Left kidney (tissue), 8 donors: Measurements from ENCODE around the gene VEZT. TPM values are rescaled to one million over a fixed set of nuclear protein-coding genes. Genes with fewer than 3 reads are reported as not detected.
"Not testable (repeated sequence)": the region's sequence is repeated elsewhere in the genome, so short reads cannot be mapped to it uniquely, and the experiment has no call there.

ENCODE experiments used
- DNase-seq: peaks from one replicate; pipeline ENCODE4 v3.0.0-alpha.2; 2013
- long read RNA-seq, 8 donors: transcript quantifications; one replicate each; lab custom pipeline, GENCODE V29; 2026
- polyA plus RNA-seq: library from polyadenylated mRNA; unstranded; fragments of 120-200 nt; gene quantifications from one replicate; pipeline ENCODE4 v1.2.1, GENCODE V29; 2013; ENCODE audit not compliant: insufficient read length

VEZT gene
- 94.7 TPM for polyA plus RNA-seq
- long read RNA-seq, donor 1, partial matches to known transcripts: 27 of 30 reads
- long read RNA-seq, donor 1, other reads (novel, unspliced or antisense): 0 of 30 reads
- long read RNA-seq, donor 2, full-length matches to known transcripts: 9 of 68 reads
- long read RNA-seq, donor 2, partial matches to known transcripts: 59 of 68 reads
- long read RNA-seq, donor 2, other reads (novel, unspliced or antisense): 0 of 68 reads
- long read RNA-seq, donor 3, full-length matches to known transcripts: 6 of 39 reads
- long read RNA-seq, donor 3, partial matches to known transcripts: 33 of 39 reads
- long read RNA-seq, donor 3, other reads (novel, unspliced or antisense): 0 of 39 reads
- long read RNA-seq, donor 4: 0 reads
- long read RNA-seq, donor 5, full-length matches to known transcripts: 7 of 81 reads
- long read RNA-seq, donor 5, partial matches to known transcripts: 74 of 81 reads
- long read RNA-seq, donor 5, other reads (novel, unspliced or antisense): 0 of 81 reads
- long read RNA-seq, donor 6, full-length matches to known transcripts: 3 of 32 reads
- long read RNA-seq, donor 6, partial matches to known transcripts: 29 of 32 reads
- long read RNA-seq, donor 6, other reads (novel, unspliced or antisense): 0 of 32 reads
- long read RNA-seq, donor 7, partial matches to known transcripts: 38 of 46 reads
- long read RNA-seq, donor 7, other reads (novel, unspliced or antisense): 0 of 46 reads
- long read RNA-seq, donor 8, partial matches to known transcripts: 0 of 1 reads
- long read RNA-seq, donor 8, other reads (novel, unspliced or antisense): 0 of 1 reads

GRCh38 chr12:95217377-95218149 lies at the start of gene VEZT, which contains the start of gene FGD6:
Gene VEZT (plus strand): TSS chr12:95217807. CDS start chr12:95217851, 44 bp downstream.
Gene FGD6 (minus strand): TSS chr12:95217467. CDS start chr12:95217240, 227 bp downstream.
- DNase-seq: peak; percentile 99

DNA sequence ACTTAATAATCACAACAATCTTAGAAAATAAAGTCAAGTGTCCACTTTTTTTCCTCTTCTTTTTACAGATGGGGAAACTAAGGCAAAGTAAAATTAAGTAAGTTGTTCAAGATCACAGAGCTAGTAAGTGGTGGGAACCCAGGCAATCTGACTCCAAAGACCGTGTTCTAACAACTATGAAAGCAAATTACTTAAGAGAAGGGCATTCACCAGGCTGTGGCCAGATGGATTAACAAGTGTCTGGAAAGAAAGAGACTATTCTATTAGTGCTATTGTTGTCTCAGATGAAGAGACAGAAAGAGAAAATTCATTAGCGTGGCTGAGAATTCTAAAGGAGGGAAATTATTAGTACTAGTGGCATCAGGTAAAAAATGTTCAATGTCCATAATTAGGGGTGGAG lies 48.9 kb upstream of the VEZT start:
- DNase-seq: no peak

DNA sequence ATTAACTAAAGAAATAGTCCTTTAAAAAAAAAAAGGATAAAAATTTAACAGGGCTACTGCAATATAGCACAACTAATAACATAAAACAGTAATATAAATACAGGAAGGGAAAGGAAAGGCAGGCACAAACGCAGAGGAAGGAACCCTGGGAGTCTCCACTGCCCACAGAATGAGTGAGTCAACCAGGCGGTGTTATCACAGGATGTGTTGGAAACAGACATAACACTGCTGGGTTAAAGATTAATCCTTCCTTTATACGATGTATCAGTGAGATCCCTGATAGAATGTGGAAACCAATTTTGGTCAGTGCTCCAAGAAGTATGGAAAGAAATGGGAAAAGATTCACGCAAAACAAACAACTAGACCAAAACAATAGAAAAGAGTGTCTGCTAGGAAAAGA lies 48.2 kb upstream of the VEZT start:
- no peak for DNase-seq

DNA sequence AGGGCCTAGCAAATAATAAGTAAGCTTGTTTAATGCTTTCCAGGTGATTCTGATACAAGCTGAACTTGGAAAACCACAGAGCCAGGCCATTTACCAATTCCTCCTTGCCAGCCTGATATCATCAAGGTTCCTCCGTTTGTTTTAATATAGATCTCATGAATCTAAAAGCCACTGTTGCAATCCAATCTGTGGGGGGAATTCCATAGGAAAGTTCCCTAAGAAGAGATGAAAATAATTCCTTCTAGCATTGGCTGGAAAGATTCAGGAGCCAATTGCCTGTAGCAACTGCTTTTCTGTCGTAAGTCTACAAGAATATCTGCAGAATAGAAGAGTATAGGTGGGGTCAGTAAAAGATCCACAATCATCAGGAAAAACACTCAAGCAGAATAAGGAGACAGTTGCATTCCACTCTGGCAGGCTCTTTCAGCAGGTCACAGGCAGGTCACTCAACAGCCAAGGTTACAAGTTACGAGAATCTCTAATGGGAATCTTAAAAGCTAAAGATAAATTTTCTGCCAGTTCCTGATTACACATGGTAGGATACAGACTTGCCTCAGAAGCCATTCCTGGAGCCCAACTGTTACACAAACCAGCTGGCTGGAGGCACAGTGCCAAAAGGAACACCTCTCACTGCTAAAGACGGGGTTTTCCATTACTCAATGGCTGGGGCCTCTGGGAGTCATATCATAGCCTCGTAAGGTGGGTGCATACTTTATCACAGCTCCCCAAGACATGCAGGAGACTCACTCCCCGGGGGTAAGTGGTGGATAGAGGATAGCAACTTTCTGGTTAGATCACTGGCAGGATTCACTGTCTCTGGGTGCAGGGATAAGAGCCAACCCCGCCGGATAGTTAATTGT lies 44.0 kb upstream of the VEZT start:
- peak; percentile 36 for DNase-seq

- DNase-seq: no peak
Observed at GRCh38 chr12:95177201-95177768, 40.3 kb upstream of the VEZT start.

- DNase-seq: no peak
Observed at GRCh38 chr12:95178136-95178535, 39.5 kb upstream of the VEZT start.

- no peak for DNase-seq
Observed at GRCh38 chr12:95179011-95179410, 38.6 kb upstream of the VEZT start.

DNA sequence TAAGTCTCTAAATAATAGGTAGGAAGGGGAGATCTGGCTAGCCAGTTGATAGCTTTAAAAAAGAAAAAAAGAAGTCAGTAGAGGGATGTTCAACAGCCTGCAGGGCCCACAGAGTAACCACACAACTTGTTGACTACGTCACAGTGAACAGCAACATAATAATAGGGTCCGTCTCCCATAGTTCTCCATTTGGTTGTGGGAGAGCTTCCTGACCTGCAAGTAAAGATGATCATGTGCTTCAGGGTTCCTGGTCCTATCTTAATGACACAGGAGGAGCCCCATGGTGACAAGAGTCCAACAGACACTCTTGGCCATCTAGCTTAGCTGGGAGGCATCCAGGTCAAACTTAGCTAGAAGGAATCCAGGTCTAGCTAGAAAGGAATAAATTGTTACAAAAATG lies 36.5 kb upstream of the VEZT start:
- DNase-seq: no peak

GRCh38 chr12:95182868-95183415 lies 34.7 kb upstream of the VEZT start:
- DNase-seq: no peak

- DNase-seq: no peak
Observed at GRCh38 chr12:95184121-95184520, 33.5 kb upstream of the VEZT start.

GRCh38 chr12:95185072-95185471 lies 32.5 kb upstream of the VEZT start:
- no peak for DNase-seq

- no peak for DNase-seq
Observed at GRCh38 chr12:95185854-95186253, 31.8 kb upstream of the VEZT start.

- DNase-seq: no peak
Observed at GRCh38 chr12:95187865-95188415, 29.7 kb upstream of the VEZT start.

- DNase-seq: no peak
Observed at GRCh38 chr12:95191060-95191696, 26.4 kb upstream of the VEZT start.

GRCh38 chr12:95192271-95192670 lies 25.3 kb upstream of the VEZT start:
- no peak for DNase-seq

DNA sequence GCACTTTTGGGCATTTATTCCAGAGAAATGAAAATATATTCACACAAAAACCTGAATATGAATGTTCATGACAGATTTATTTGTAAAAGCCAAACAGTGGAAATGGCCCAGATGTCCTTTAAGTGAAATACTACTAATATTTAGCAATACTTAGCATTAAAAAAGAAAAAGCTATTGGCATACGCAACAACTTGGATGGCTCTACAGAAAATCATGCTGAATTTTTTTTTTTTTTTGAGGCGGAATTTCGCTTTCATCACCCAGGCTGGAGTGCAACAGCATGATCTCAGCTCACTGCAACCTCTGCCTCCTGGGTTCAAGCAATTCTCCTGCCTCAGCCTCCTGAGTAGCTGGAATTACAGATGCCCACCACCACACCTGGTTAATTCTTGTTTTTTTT lies 24.5 kb upstream of the VEZT start:
- DNase-seq: no peak

DNA sequence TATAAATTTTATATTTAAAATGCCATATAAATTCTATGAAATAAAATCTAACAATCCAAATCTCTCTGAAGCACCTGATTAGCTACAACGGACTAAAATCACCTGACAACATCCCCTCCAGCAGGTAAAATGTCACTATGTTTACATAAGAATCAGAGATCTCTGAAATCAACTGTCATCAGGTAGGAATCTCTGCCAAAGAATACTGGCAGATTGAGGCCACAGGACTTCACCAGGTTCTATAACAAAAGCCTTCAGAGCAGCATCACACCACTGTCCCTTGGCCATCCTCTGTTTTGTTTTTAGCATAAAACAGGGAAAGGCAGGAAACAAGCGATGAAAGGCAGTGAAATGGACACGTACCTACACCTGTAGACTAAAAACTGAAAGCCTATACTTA lies 22.5 kb upstream of the VEZT start:
- DNase-seq: no peak

DNA sequence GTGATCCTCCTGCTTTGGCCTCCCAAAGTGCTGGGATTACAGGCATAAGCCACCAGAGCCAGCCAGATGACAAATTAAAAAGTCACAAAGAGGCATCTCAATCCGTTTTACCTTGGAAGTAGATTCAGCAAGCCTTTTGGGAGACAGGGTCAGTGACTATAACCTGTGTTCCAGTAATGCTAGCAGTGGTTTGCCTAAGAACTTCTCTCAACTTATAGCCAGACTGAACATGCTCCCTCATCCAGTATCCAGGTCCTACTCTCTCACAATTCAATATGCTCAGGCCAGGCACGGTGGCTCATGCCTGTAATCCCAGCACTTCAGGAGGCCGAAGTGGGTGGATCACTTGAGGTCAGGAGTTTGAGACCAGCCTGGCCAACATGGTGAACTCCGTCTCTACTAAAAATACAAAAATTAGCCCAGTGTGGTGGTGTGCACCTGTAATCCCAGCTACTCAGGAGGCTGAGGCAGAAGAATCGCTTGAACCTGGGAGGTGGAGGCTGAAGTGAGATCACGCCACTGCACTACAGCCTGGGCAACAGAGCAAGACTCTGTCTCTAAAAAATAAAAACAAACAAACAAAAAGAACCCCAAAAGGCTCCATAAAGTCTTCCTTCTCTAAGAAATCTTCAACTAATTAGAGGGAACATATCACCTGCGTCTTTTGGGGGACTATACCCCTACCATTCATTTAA lies 20.6 kb upstream of the VEZT start:
- DNase-seq: not testable (repeated sequence)

- DNase-seq: no peak
Observed at GRCh38 chr12:95197636-95198035, 20.0 kb upstream of the VEZT start.
